ENCODE data around the gene INMT. TPM values are rescaled to one million over a fixed set of nuclear protein-coding genes. Genes with fewer than 3 reads are reported as not detected.
A peak's percentile ranks its signal among the peaks of the same experiment; 100 is the strongest.

Gene INMT
- polyA plus RNA-seq, 3 donors: 2.1 to 191 (median 4.8) TPM

DNA sequence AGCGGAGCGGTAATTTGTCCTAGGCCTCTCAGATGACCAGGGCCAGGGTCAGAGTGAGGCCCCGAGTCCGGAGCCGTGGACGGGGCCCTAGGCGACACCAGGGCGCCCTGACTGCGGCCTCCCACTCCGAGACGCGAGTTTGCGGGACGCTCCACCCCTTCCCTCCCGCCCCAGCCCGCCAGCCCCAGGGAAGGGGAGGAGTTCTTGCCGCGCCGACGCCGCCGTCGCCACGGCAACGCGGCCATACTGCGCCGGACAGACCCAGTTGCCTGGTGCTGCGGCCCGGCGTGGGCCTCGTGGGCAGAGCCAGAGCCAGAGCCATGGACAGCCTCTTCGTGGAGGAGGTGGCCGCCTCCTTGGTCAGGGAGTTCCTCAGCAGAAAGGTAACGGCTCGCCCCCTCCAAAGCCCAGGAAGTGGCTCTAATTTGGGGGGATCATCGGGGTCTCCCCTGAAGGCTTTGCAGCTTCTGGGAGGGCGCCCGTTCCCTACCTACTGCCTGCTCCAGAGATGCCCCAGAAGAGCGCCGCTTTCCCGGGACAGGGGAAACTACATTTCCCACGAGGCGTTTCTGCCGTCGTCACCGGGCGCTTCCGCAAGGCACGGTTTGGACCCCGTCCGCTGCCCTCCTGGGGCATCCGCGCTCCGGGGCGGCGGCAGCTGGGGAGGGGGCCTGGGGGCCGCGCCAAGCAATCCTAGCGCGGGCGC is 19.4 kb downstream of the INMT start, which contains the start of gene MINDY4:
TSS of gene MINDY4 (plus strand) at position 244 of the 706 bp plus-strand sequence. CDS start at position 321, 77 bp downstream.
- WGBS, 3 donors: 2% methylated on average over 47 to 62 of the region's 62 CpGs
- H3K27ac ChIP-seq (ENCODE audit: low read depth, low read length): peak within 1 kb of the TSS; percentile 36

DNA sequence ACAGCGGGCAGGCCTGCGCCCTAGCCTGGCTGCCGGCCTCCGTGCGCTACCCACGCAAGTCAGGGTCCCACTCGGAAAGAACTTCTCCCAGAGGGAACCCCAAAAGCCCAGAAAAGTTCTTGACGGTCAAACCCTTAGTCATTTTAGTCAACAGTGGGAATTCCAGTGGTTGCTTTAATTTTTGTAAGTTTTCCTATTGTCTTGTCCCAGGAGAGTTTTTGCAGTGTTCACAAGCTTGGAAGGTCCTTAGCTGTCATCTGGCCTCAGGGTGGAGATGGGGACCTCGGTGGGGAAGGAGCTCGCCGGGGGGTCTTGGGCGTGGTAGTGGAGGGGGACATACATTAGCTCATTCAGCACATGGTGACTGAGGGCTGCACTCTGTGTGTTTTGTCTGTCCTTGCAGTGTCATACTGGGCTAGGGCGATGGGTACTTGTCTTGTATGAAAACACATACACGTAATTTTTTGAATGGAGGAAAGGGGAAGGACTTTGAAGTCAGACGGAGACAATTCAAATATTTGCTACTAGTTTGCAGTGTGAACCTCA is 20.0 kb downstream of the INMT start:
- H3K27ac ChIP-seq (ENCODE audit: low read depth, low read length): no peak overlapping the region
- 2 to 4% (median 3%) methylated on average over 15 of the region's 15 CpGs for WGBS, 3 donors

DNA sequence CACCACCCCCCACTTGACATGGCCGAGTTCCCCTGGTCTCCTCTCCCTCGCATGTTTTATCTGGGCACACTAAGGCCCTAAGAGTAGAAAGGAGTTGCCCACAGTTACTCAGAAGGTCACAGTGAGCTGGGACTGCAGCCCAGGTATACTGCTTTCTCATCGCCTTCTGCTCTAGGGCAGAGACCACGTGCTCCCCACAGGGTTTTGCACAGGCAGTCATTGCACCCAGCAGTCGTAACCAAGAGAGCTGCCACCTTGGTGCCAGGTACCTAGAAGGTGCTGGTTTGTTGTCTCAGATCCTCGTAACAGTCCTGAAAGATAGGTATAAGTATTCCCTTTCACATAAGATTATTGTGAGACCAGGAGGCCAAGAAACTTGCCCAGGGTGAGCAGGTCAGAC is 21.0 kb downstream of the INMT start:
- H3K27ac ChIP-seq (ENCODE audit: low read depth, low read length): no peak overlapping the region

DNA sequence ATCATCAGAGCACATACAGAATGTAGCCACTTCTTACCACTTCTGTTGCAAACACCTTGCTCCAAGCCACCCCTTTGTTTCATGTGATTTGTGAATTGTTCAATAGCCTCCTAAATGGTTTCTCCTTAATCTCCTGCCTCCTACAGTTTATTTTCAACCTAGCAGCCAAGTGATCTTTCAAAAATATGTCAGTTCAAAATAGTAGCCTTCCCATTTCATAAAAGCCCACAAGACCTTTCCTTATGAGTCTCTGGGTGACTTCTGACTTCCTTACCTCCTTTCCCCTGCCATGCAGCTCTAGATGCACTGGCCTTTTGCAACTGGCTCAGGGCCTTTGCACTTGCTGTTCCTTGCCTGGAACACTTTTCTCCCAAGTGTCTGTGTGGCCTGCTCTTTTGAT is 24.1 kb downstream of the INMT start:
- no peak overlapping the region for H3K27ac ChIP-seq (ENCODE audit: low read depth, low read length)

More for the DNA sequence above, 21.0 kb downstream of the INMT start:
- WGBS, 3 donors: 86 to 90% (median 86%) methylated on average over 6 of the region's 6 CpGs

DNA sequence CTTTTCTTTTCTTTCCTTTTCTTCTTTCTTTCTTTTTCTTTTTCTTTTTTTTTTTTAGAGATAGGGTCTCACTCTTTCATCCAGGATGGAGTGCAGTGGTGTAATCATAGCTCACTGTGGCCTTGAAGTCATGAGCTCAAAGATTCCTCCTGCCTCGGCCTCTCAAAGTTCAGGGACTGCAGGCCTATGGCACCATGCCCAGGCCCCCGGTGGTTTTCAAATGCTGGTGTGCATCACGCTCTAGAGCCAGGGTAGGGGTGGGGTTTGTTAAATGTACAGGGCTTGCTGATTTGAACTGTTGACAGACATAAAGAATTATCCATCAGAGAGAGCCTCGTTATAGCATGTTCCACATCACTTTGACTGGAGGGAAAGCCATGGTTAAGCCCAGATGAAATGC is 25.0 kb downstream of the INMT start:
- H3K27ac ChIP-seq (ENCODE audit: low read depth, low read length): no peak overlapping the region
- WGBS, 3 donors: 54 to 86% (median 75%) methylated on average over 4 of the region's 4 CpGs

DNA sequence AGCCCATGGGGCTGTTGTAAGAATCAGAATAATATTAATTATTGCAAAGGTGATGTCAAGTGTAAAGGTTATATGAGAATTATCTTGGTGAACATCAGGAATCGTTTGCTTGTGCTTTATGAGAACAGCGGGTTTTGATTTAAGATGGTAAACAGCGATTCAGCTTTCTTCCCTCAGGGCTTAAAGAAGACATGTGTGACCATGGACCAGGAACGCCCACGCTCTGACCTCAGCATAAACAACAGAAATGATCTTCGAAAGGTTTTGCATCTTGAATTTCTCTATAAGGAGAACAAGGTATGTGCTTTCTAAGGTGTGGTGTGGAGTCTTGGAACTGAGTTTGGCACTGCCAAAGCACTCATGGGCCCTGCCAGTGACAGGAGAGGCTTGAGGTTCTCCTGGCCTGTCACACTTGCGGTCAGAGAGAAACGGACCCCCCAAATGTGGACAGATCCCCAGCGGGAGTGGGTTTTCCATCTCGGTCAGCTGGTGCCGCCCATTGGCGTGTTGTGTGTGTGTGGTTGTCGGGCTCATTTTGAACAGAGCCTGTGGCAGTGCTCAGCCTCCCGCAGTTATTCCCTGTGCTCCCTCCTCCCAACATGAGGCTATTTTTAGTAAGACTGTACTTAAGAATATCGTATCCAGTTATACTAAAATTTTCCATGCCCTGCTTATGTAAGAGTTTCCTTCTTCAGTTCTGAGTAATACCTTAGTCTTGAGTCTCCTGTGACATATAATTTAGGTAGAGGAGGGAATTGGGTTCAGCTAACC is 26.5 kb downstream of the INMT start:
- WGBS, 3 donors: 78 to 81% (median 80%) methylated on average over 15 of the region's 15 CpGs
- no peak overlapping the region for H3K27ac ChIP-seq (ENCODE audit: low read depth, low read length)

DNA sequence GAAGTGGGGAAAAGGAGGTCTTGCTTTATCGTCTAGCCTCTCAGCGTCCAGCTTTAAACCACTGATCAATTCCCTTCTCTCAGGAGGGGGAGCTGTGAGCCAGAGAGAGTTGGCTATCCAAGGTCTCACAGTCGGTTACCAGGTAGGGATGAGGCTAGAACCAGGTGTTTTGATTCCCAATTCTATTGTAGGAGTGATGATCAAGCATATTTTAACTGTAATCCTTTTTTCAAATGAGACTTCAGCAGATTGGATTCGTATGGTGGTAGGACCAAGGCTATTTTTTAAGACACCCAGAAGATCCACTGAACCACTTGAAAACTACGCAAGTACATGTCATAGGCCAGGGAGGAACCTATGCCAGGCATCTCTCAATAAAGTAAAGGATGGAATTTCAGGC is 27.6 kb downstream of the INMT start:
- 64 to 89% (median 85%) methylated on average over 5 of the region's 5 CpGs for WGBS, 3 donors

DNA sequence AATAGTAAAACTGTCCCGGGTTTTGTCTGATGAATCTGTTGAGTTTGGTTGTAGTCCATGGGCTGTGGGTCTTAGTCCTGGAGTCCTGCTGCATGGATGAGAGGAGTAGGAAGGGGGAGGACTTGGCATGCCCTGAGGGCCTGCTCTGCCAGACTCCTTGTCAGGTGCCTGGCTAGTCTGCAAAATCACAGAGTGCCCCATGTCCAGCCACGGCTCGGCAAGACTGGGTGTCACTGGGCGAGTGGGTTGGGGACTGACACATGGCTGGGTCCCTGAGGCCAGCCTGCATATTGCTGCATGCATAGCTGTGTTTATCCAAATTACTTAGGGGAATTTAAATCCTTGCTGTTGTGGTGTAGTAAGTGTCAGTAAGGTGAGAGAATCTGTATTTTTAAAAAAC is 29.0 kb downstream of the INMT start:
- H3K27ac ChIP-seq (ENCODE audit: low read depth, low read length): no peak overlapping the region
- WGBS, 3 donors: 82 to 95% (median 87%) methylated on average over 4 of the region's 4 CpGs

More for the DNA sequence above, 27.6 kb downstream of the INMT start:
- H3K27ac ChIP-seq (ENCODE audit: low read depth, low read length): no peak overlapping the region

DNA sequence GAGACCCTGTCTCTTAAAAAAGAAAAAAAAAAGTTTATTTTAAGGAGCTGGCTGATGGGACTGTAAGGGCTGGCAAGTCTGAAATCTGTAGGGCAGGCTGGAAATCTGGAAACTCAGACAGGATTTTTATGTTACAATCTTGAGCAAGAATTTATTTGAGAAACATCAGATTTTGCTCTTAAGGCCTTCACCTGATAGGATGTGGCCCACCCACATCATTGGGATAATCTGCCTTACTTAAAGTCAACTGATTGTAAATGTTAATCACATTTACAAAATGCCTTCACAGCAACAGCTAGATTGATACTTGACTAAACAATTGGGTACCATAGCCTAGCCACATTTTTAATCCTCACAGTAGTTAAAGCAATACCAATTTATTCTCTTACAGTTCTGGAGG is 30.8 kb downstream of the INMT start:
- H3K27ac ChIP-seq (ENCODE audit: low read depth, low read length): no peak overlapping the region

DNA sequence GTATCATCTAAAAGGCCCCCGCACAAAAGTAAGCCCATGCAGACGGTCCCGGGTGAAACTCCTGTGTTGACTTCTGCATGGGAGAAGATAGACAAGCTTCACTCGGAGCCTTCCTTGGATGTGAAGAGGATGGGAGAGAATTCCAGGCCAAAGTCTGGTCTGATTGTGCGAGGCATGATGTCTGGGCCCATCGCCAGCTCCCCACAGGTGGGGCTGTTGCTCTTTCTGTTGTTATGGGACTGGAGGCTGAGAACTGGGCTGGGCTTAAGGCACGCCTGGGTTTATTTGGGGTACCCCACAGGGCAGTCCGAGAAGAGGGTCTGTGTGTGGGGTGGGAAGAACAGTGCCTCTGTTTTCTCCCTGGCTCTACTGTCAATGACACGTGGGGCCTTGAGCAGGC is 33.9 kb downstream of the INMT start:
- WGBS, 3 donors: 91 to 94% (median 93%) methylated on average over 9 of the region's 9 CpGs
- H3K27ac ChIP-seq (ENCODE audit: low read depth, low read length): no peak overlapping the region

DNA sequence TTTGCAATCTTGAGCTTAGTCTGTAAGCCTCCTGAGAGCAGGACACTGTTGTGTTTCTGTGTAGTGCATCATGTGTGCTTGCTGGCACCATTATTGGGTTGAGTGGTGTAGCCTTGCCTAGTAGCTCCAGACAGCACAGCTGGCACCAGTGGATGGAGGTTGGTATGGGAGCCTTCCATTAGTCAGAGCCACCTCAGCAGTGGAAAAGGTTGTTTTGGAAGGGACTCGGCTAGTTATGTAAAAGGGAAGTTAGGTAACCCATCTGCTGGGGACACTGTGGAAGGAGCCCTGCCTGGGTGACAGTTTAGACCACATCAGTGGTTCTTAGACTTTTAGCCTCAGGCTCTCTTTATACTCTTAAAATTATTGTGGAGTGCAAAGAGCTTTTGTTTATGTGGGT is 35.6 kb downstream of the INMT start:
- H3K27ac ChIP-seq (ENCODE audit: low read depth, low read length): no peak overlapping the region
- WGBS, 3 donors: 46 to 88% (median 47%) methylated on average over 1 of the region's 1 CpG

DNA sequence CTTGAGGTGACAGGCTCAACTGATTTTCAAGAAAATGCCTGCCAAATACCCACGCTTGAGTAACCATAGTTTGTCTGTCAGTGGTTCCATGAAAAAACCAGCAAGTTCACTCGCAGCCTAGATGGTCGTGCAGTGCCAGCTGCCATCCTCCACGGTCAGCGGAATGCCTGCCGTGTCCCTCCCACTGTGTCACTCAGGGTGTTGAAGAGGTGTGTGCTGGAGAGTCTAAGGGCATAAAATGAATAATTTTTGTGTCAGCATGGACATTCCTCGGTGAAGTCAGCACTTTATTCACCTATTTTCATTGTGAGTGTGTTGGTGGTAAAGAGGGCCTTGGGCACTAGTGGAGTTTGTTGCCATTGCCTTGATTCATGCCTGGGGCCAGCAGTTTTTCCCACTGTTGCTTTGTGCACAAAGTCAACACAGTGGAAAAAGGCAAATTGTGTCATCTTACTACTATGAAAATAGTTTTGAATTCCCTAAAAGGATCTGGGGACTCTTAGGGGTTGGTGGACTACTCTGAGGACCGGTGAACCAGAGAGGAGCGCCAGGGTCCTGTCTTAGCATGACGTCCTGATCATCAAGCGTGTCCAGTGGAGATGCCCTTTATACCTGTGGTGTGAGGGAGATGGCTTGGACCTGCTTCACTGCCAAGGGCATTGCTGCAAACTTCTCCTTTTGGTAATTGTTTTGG is 36.9 kb downstream of the INMT start:
- peak overlapping the region; percentile 59 for H3K27ac ChIP-seq (ENCODE audit: low read depth, low read length)

DNA sequence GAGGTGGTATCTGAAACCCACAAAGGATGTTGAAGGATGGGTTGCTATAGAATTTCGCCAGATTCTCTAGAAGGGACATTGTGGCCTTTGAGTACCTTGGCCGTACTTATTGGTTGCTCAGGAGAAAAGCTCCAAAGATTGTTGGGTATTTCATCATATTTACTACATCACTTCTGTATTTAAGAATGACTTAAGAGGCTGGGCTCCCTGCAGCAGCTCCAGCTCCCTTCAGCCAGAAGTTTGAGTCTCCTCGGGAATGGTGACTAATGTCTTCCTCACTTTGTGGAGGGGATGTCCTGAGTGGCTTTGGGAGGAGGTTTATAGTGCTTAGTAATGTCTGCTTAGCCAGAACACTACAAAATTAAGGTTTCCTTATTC is 37.4 kb downstream of the INMT start:
- H3K27ac ChIP-seq (ENCODE audit: low read depth, low read length): peak overlapping the region; percentile 59
- 38 to 82% (median 48%) methylated on average over 3 of the region's 3 CpGs for WGBS, 3 donors

More for the DNA sequence above, 36.9 kb downstream of the INMT start:
- WGBS, 3 donors: 59 to 95% (median 73%) methylated on average over 11 of the region's 11 CpGs

DNA sequence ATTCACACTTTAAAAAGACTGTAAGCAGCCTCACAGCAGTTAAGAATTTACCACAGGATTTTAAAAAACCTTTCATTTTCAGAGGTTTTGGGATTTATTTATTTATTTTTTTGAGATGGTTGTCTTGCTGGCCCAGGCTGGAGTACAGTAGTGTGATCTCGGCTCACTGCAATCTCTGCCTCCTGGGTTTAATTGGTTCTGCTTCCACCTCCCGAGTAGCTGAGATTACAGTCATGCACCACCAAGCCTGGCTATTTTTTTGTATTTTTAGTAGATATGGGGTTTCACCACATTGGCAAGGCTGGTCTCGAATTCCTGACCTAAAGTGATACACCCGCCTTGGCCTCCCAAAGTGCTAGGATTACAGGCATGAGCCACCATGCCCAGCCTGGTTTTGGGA is 38.4 kb downstream of the INMT start:
- WGBS, 3 donors: 86 to 94% (median 86%) methylated on average over 4 of the region's 4 CpGs
- H3K27ac ChIP-seq (ENCODE audit: low read depth, low read length): no peak overlapping the region

DNA sequence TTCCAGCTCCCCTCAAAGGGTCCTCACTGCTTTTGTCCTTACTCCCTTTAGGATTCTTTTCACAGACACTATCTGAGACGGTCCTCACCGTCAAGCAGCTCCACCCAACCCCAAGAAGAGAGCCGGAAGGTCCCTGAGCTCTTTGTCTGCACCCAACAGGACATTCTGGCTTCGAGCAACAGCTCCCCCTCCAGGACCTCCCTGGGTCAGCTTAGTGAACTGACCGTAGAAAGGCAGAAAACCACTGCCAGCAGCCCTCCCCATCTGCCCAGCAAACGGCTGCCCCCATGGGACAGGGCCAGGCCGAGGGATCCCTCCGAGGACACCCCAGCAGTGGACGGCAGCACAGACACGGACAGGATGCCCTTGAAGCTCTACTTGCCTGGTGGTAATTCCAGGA is 39.2 kb downstream of the INMT start:
- 78 to 84% (median 82%) methylated on average over 10 of the region's 10 CpGs for WGBS, 3 donors
- no peak overlapping the region for H3K27ac ChIP-seq (ENCODE audit: low read depth, low read length)

DNA sequence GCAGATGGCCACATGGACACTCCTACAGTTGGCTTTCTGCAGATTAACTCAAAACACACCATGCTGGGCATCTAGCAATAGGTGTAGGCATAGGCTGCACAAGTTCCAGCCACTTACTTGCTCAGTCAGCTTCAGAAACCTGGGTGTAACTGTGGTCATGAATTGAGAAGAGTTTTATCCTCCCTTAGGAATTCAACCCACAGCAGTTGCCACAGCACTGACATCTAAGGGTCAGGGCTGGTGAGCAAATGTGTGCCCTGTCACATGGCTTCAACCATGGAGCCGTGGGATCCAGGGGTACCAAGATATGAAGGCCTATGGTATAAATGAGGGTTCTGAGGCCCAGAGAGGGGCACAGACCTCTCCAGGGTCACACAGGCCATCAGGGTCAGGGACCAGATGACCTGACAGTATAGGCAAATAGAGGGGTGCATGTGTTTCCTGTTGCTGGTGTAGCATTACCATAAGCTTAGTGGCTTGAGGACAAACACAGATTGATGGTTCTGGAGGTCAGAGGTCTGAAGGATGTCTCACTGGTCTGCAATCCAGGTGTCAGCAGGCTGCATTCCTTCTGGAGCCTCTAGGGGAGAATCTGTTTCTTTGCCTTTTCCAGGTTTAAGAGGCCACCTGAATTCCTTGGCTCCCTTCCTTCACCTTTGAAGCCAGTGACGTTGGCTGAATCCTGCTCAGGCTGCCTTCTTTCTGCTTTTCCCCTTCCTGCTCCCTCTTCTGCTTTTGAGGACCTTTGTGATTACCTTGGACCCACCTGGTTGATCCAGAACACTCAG is 43.4 kb downstream of the INMT start:
- H3K27ac ChIP-seq (ENCODE audit: low read depth, low read length): no peak overlapping the region
- 52 to 76% (median 65%) methylated on average over 2 of the region's 2 CpGs for WGBS, 3 donors

DNA sequence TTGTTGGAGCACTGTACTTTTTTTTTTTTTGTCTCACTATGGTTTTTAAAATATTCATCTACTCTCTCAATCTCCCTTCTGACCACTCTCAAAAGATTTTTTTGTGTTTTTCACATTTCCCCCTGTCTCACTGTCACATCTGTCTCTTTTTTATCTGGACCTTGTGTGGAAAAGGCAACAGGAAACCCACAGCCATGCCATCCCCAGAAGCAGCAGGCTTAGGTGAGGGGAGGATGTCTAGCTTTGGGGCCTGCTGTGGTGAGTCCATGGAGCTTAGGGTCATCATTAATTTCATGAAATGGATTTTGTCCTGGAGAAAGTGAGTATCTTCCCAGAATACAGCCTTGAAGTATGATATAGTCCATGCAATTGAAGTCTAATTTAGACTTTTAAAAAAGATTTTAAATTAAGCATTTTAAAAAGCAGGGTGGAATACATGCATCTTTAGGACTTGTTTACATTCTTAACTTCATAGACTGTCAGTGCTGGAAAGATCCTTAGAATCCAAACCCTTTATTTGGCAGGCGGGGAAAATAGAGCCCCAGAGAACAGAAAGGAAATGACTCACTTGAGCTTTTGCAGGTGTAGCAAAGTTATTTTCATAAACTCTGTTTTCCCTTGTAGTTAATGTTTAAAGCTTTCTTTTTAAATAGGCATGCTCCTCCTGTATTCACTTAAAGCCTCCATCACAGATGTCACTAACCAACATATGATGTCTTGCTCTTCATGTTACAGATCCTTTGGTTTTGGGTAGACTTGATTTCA is 44.4 kb downstream of the INMT start:
- no peak overlapping the region for H3K27ac ChIP-seq (ENCODE audit: low read depth, low read length)
- 36 to 51% (median 36%) methylated on average over 1 of the region's 1 CpG for WGBS, 3 donors
